Measurements from ENCODE around the gene TLCD3B.
"Not testable (repeated sequence)": the region's sequence is repeated elsewhere in the genome, so short reads cannot be mapped to it uniquely, and the experiment has no call there.

TLCD3B gene

DNA sequence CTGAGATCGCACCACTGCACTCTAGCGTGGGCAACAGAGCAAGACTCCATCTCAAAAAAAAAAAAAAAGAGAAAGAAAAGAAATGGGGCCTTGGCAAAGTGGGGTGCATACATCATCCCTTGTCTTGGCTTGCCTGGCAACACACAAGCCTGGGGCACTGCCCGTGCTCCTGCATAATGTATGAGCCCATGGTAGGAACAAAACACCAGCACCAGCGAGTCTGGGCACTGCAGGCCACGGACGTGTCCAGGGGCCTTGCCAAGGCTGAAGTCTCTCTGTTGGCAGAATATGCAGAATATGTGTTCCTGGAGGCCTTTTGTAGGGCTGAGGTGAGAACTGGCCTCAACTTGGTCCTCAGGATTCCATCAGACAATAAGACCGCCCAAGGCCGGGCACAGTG is 18.8 kb upstream of the TLCD3B start:
- CTCF ChIA-PET, result interaction anchor here (0.6 kb wide), 1 partner anchor 61 kb away, joined by 3 read pairs; no protein-coding TSS in a partner anchor

DNA sequence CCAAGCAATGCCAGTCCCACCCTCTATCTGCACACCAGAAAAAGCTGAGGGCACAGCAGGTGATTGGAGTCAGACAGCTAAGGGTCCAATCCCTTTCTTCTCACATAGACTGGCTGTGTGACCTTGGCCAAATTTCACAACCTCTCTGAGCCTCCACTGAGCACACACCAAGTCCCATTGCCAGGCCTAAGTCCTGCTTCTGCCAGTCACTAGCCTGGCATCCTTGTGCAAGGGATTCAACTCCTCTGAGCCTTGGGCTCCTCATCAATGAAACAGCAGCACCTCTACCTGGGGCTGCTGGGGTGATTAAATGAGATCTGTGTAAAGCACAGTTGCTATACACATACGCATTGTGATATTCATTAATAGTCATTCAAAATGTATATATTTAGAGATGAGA is 15.5 kb upstream of the TLCD3B start:
- CTCF ChIA-PET, result interaction anchor here (0.5 to 0.6 kb wide), 3 partner anchors 46 to 322 kb away, joined by 3 read pairs; no protein-coding TSS in a partner anchor
- no peak for TF ChIP-seq CTBP1 (IDR thresholded peaks at IDR 0.05; ENCODE audit: borderline replicate concordance)
- no peak for TF ChIP-seq HDGF (IDR thresholded peaks at IDR 0.05; ENCODE audit: borderline replicate concordance)
- TF ChIP-seq FOXK2 (IDR thresholded peaks at IDR 0.05), result no peak
- TF ChIP-seq ELF4 (IDR thresholded peaks at IDR 0.05), result no peak
- TF ChIP-seq BHLHE40 (IDR thresholded peaks at IDR 0.05; ENCODE audit: borderline replicate concordance), result no peak
- no peak for TF ChIP-seq FOXA1 (IDR thresholded peaks at IDR 0.05)
- TF ChIP-seq SUZ12 (IDR thresholded peaks at IDR 0.05), result no peak
- TF ChIP-seq TARDBP (IDR thresholded peaks at IDR 0.05), result no peak
- no peak for TF ChIP-seq L3MBTL2 (conservative IDR thresholded peaks at IDR 0.05)
- POLR2A ChIA-PET, result no interaction called here

More for the DNA sequence above, 18.8 kb upstream of the TLCD3B start:
- POLR2A ChIA-PET, result interaction anchor here (1.0 to 1.9 kb wide), 4 partner anchors 10 to 522 kb away, joined by 3 to 12 read pairs (median 3); partner anchors contain the start of genes ALDOA and ZNF688
- no peak for TF ChIP-seq HDGF (IDR thresholded peaks at IDR 0.05; ENCODE audit: borderline replicate concordance)
- no peak for TF ChIP-seq TARDBP (IDR thresholded peaks at IDR 0.05)
- no peak for TF ChIP-seq CTBP1 (IDR thresholded peaks at IDR 0.05; ENCODE audit: borderline replicate concordance)
- TF ChIP-seq SP1 (IDR thresholded peaks at IDR 0.05), result no peak
- TF ChIP-seq ELF4 (IDR thresholded peaks at IDR 0.05), result no peak
- no peak for TF ChIP-seq FOXK2 (IDR thresholded peaks at IDR 0.05)
- no peak for TF ChIP-seq BHLHE40 (IDR thresholded peaks at IDR 0.05; ENCODE audit: borderline replicate concordance)
- no peak for TF ChIP-seq FOXA1 (IDR thresholded peaks at IDR 0.05)
- TF ChIP-seq, protein P1, sequence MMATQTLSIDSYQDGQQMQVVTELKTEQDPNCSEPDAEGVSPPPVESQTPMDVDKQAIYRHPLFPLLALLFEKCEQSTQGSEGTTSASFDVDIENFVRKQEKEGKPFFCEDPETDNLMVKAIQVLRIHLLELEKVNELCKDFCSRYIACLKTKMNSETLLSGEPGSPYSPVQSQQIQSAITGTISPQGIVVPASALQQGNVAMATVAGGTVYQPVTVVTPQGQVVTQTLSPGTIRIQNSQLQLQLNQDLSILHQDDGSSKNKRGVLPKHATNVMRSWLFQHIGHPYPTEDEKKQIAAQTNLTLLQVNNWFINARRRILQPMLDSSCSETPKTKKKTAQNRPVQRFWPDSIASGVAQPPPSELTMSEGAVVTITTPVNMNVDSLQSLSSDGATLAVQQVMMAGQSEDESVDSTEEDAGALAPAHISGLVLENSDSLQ (IDR thresholded peaks at IDR 0.05), result no peak
- TF ChIP-seq L3MBTL2 (conservative IDR thresholded peaks at IDR 0.05), result no peak
- TF ChIP-seq LEF1 (IDR thresholded peaks at IDR 0.05; ENCODE audit: borderline replicate concordance), result no peak
- no peak for DNase-seq (ENCODE audit: extremely low spot score)

DNA sequence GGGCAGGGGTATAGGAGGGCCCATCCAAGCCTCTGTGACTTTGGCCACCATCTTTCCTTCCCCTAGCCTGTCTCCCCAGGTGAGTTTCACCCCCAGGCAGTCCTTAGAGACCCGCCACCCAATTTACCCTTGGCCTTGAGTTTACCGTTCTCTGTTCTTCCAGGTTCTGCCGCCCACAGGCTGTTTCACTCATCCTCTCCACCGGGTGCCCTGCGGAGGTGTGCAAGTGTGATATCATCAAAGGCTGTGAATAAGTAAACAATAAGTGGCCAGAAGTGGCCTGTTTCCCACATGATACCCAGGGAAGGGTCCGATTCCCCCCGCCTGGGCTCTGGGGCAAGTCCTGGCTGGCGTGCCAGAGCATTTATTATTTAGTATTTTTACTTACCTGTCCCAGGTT is 15.1 kb upstream of the TLCD3B start:
- TF ChIP-seq L3MBTL2 (conservative IDR thresholded peaks at IDR 0.05) (no peak), FOXA1 (IDR thresholded peaks at IDR 0.05) (no peak), SP1 (IDR thresholded peaks at IDR 0.05) (no peak), NFRKB (IDR thresholded peaks at IDR 0.05) (no peak), BHLHE40 (IDR thresholded peaks at IDR 0.05; ENCODE audit: borderline replicate concordance) (no peak), TARDBP (IDR thresholded peaks at IDR 0.05) (no peak)
- CTCF ChIA-PET, result interaction anchor here (0.6 kb wide), 1 partner anchor 322 kb away, joined by 3 read pairs; no protein-coding TSS in a partner anchor
- POLR2A ChIA-PET, result interaction anchor here (0.6 kb wide), 1 partner anchor 44 kb away, joined by 3 read pairs; no protein-coding TSS in a partner anchor
- DNase-seq (ENCODE audit: extremely low spot score), result no peak

More for the DNA sequence above, 15.5 kb upstream of the TLCD3B start:
- DNase-seq (ENCODE audit: extremely low spot score), result no peak

DNA sequence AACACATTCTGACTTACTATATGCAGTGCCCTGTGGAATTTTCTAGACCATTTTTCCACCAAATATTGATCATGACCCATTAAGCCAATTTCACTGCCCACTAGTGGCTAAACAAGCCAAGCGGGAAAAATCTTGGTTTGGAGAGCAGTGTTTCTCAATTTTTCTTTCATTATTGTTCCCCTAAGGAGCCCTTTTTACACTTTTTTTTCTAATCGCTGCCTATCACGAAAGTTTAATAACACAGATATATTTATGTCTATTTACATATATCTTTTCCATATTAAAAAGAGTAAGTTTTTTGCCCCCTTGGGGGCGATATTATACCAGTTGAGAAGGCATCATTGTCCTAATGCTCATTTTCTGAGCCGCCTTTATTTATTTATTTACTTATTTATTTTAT is 10.8 kb upstream of the TLCD3B start:
- POLR2A ChIA-PET, result interaction anchor here (1.2 kb wide), 3 partner anchors 24 to 142 kb away, joined by 3 to 4 read pairs (median 3); partner anchors contain the start of genes ALDOA, CORO1A and TBX6
- no peak for DNase-seq (ENCODE audit: extremely low spot score)
- CTCF ChIA-PET, result interaction anchor here (0.6 to 2.3 kb wide), 7 partner anchors 10 to 193 kb away, joined by 3 to 10 read pairs (median 4); partner anchors contain the start of genes TBX6 and TLCD3B
- TF ChIP-seq NFRKB (IDR thresholded peaks at IDR 0.05) (no peak), ZNF384 (IDR thresholded peaks at IDR 0.05) (peak; percentile 60; the same call in 1 of the 2 replicates), FOXK2 (IDR thresholded peaks at IDR 0.05) (no peak), ELF4 (IDR thresholded peaks at IDR 0.05) (no peak), LEF1 (IDR thresholded peaks at IDR 0.05; ENCODE audit: borderline replicate concordance) (no peak)

DNA sequence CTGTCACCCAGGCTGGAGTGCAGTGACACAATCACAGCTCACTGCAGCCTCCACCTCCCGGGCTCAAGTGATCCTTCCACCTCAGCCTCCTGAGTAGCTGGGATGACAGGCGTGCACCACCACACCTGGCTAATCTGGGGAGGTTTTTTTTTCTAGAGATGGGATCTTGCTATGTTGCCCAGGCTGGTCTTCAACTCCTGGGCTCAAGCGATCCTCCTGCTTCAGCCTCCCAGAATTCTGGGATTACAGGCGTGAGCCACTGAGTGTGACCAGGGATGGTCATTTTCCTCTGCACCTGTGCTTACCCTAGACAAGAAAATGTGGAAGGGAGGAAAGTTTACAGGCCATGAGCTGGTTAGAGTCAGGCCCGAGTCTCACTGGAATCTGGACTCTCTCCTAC is 9.6 kb upstream of the TLCD3B start:
- not testable (repeated sequence) for DNase-seq (ENCODE audit: extremely low spot score)
- CTCF ChIA-PET, result interaction anchor here (1.5 to 2.3 kb wide), 2 partner anchors 9 to 14 kb away, joined by 6 to 10 read pairs; partner anchors contain the start of gene TLCD3B
- POLR2A ChIA-PET, result interaction anchor here (1.2 to 1.6 kb wide), 4 partner anchors 9 to 143 kb away, joined by 3 to 8 read pairs (median 3); partner anchors contain the start of genes ALDOA and CORO1A

DNA sequence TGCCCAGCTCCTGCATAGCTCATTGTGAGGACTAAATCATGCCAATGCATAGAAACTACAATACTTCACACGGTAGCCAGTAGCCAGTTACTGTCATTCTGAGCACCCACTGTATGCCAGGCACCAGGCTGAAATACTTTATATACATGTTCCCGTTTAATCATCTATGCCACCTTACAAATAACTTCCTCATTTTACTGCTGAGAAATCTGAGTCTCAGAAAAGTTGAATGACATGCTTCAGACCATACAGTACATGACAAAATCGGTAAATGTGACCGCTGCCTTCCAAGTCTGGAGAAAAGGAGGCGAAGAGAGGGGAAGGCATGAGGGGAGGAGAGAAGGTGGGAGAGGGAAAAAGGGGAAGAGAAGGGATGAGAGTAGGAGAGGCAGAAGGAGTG is 9.2 kb upstream of the TLCD3B start:
- POLR2A ChIA-PET, result interaction anchor here (1.2 to 1.6 kb wide), 3 partner anchors 9 to 25 kb away, joined by 3 to 8 read pairs (median 5); partner anchors contain the start of gene ALDOA
- DNase-seq (ENCODE audit: extremely low spot score), result no peak
- CTCF ChIA-PET, result interaction anchor here (1.5 to 2.3 kb wide), 2 partner anchors 8 to 15 kb away, joined by 6 to 10 read pairs; partner anchors contain the start of gene TLCD3B
- TF ChIP-seq FOXA1 (IDR thresholded peaks at IDR 0.05), result no peak
- TF ChIP-seq SP1 (IDR thresholded peaks at IDR 0.05), result no peak
- TF ChIP-seq LEF1 (IDR thresholded peaks at IDR 0.05; ENCODE audit: borderline replicate concordance), result no peak
- TF ChIP-seq FOXK2 (IDR thresholded peaks at IDR 0.05), result no peak
- TF ChIP-seq NFRKB (IDR thresholded peaks at IDR 0.05), result no peak
- TF ChIP-seq CTBP1 (IDR thresholded peaks at IDR 0.05; ENCODE audit: borderline replicate concordance), result no peak
- no peak for TF ChIP-seq ZNF384 (IDR thresholded peaks at IDR 0.05)

DNA sequence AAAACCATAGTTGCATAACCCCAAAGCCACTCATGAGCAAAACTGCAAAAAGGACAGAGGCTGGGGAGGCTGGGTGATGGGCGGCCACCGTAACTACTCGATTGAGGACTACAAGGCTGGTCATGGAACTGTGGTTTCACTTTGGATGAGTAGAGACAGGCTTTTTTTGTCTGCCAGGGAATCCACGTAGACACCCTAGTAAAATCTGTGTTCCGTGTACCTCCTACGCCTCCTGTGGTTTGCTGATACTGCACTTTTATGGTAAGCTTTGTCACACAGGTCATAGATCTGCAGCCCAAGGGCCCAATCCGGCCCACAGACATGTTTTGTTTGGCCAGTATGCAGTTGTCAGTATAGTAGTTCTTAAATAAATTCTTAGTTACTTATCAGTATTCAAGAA is 2.2 kb upstream of the TLCD3B start:
- ChIA-PET CTCF (interaction anchor here (0.9 to 1.7 kb wide), 3 partner anchors 14 to 72 kb away, joined by 3 to 6 read pairs (median 3); partner anchors contain the start of gene TMEM219), POLR2A (interaction anchor here (1.3 to 2.9 kb wide), 3 partner anchors 10 to 107 kb away, joined by 5 to 11 read pairs (median 7); partner anchors contain the start of gene KCTD13)
- no peak for TF ChIP-seq HDGF (IDR thresholded peaks at IDR 0.05; ENCODE audit: borderline replicate concordance)
- no peak for TF ChIP-seq ZNF384 (IDR thresholded peaks at IDR 0.05)
- no peak for TF ChIP-seq CTBP1 (IDR thresholded peaks at IDR 0.05; ENCODE audit: borderline replicate concordance)
- no peak for TF ChIP-seq NFRKB (IDR thresholded peaks at IDR 0.05)
- TF ChIP-seq FOXM1 (IDR thresholded peaks at IDR 0.05; ENCODE audit: borderline replicate concordance), result no peak
- TF ChIP-seq ARNT (IDR thresholded peaks at IDR 0.05), result no peak
- TF ChIP-seq, protein P1 (IDR thresholded peaks at IDR 0.05), result no peak
- TF ChIP-seq FOXK2 (IDR thresholded peaks at IDR 0.05), result no peak
- no peak for TF ChIP-seq BHLHE40 (IDR thresholded peaks at IDR 0.05; ENCODE audit: borderline replicate concordance)
- TF ChIP-seq ELF4 (IDR thresholded peaks at IDR 0.05), result no peak
- no peak for TF ChIP-seq FOXA1 (IDR thresholded peaks at IDR 0.05)
- TF ChIP-seq SUZ12 (IDR thresholded peaks at IDR 0.05), result no peak
- DNase-seq (ENCODE audit: extremely low spot score), result no peak

Measured in HEK293T (cell line).